Endothelial cell of umbilical vein (primary cell): Measurements from ENCODE around the gene BDH1. TPM values are rescaled to one million over a fixed set of nuclear protein-coding genes. Genes with fewer than 3 reads are reported as not detected.

Experiments used
- BruUV-seq: library from RNA; stranded (reverse); fragments of 400-500 nt; replicated peaks from 2 replicates; lab custom pipeline; 2021; lab: Mats Ljungman, UMichigan
- CTCF ChIA-PET: fragments of 300-600, 350-600 bp; sonication (Branson Sonifier 250); formaldehyde crosslinking; loops from one replicate; lab custom pipeline; 2021; ENCODE audit warnings: antibody characterized with exemption, inconsistent platforms; lab: Charles Lee
- POLR2A ChIA-PET: fragments of 300-600, 350-600 bp; sonication (Branson Sonifier 250); formaldehyde crosslinking; loops from one replicate; lab custom pipeline; 2021; ENCODE audit warnings: antibody characterized with exemption, inconsistent platforms; lab: Charles Lee
- DNase-seq: peaks from one replicate; pipeline ENCODE4 v3.0.0-alpha.2; 2011; ENCODE audit warnings: low read depth, low spot score
- FAIRE-seq: peaks from 2 replicates; lab custom pipeline; 2011; peaks lifted over from hg19 to GRCh38; lab: Jason Lieb, UNC
- H2AFZ ChIP-seq: 2 replicates; pipeline ENCODE4 v1.6.0; 2012; ENCODE audit warnings: low read depth, low read length, control low read depth, inconsistent platforms
- H3K27ac ChIP-seq: 2 replicates; pipeline ENCODE4 v1.5.1; 2011; ENCODE audit warnings: low read depth, mild to moderate bottlenecking, control low read depth, low read length, moderate library complexity; ENCODE audit not compliant: insufficient read depth
- H3K27me3 ChIP-seq, 2 experiments: 2 replicates each; pipeline versions ENCODE4 v1.6.0 to v1.6.1; 2011; ENCODE audit warnings: low read length in 2 of 2, mixed read lengths in 1 of 2; ENCODE audit not compliant: control insufficient read depth in 2 of 2, insufficient read depth in 2 of 2
- H3K36me3 ChIP-seq, 2 experiments: 2 replicates in 1 of 2; 3 replicates in 1 of 2; pipeline ENCODE4 v1.5.1; 2011; ENCODE audit warnings: low read length in 2 of 2, mild to moderate bottlenecking in 1 of 2, moderate library complexity in 1 of 2; ENCODE audit not compliant: control insufficient read depth in 2 of 2, insufficient read depth in 2 of 2; ENCODE audit errors: extremely low read depth in 1 of 2
- H3K4me1 ChIP-seq: 3 replicates; pipeline ENCODE4 v1.5.1; 2011; ENCODE audit warnings: mild to moderate bottlenecking, low read length; ENCODE audit not compliant: control insufficient read depth, insufficient read depth; ENCODE audit errors: extremely low read depth
- H3K4me2 ChIP-seq: 2 replicates; pipeline ENCODE4 v1.6.1; 2011; ENCODE audit warnings: low read length, control low read depth, mixed read lengths; ENCODE audit not compliant: insufficient read depth
- H3K4me3 ChIP-seq, 3 experiments: fragments of 200-600 bp in 1 of 3; sonication (generic), shearing (Covaris generic) in 1 of 3; replicated peaks in 1 of 3; 2 replicates each; pipeline ENCODE4 v1.5.1; 2011 to 2016; ENCODE audit warnings: control low read depth in 3 of 3, low read length in 3 of 3, mild to moderate bottlenecking in 2 of 3, inconsistent platforms in 1 of 3, low read depth in 1 of 3, moderate library complexity in 1 of 3; ENCODE audit not compliant: insufficient read depth in 1 of 3
- H3K79me2 ChIP-seq: 2 replicates; pipeline ENCODE4 v1.6.0; 2012; ENCODE audit warnings: low read length, inconsistent platforms; ENCODE audit not compliant: control insufficient read depth, insufficient read depth
- H3K9ac ChIP-seq: replicated peaks from 2 replicates; pipeline ENCODE3; 2011; ENCODE audit warnings: low read length, control low read depth; ENCODE audit not compliant: insufficient read depth; ENCODE audit errors: extremely low read depth
- H3K9me1 ChIP-seq: replicated peaks from 3 replicates; pipeline ENCODE4 v1.6.0; 2011; ENCODE audit warnings: mild to moderate bottlenecking, low read length; ENCODE audit not compliant: control insufficient read depth, insufficient read depth; ENCODE audit errors: extremely low read depth
- H3K9me3 ChIP-seq: replicated peaks from 2 replicates; pipeline ENCODE4 v1.5.1; 2012; ENCODE audit warnings: low read length, inconsistent platforms; ENCODE audit not compliant: control insufficient read depth, insufficient read depth
- H4K20me1 ChIP-seq: replicated peaks from 2 replicates; pipeline ENCODE3; 2011; ENCODE audit warnings: mild to moderate bottlenecking, low read length; ENCODE audit not compliant: control insufficient read depth, insufficient read depth; ENCODE audit errors: extremely low read depth
- CTCF ChIP-seq, 2 donors: IDR thresholded peaks; 1 replicate in 1 of 2; 2 replicates in 1 of 2; pipeline ENCODE4 v1.5.1; 2011; ENCODE audit warnings: low read length in 2 of 2, mild to moderate bottlenecking in 2 of 2, moderate library complexity in 2 of 2, control low read depth in 1 of 2, inconsistent platforms in 1 of 2, low read depth in 1 of 2; ENCODE audit not compliant: insufficient read depth in 1 of 2; ENCODE audit errors: extremely low read depth in 1 of 2
- EZH2 ChIP-seq: IDR thresholded peaks from 2 replicates; pipeline ENCODE4 v1.6.1; 2012; ENCODE audit warnings: borderline replicate concordance, low read depth, mild to moderate bottlenecking, moderate library complexity, low read length, inconsistent platforms; ENCODE audit not compliant: severe bottlenecking
- GATA2 ChIP-seq: IDR thresholded peaks from 2 replicates; pipeline ENCODE4 v1.7.0; 2011; ENCODE audit warnings: low read depth, mild to moderate bottlenecking, moderate library complexity, mixed read lengths, low read length; ENCODE audit not compliant: insufficient read length, insufficient read depth
- JUN ChIP-seq: IDR thresholded peaks from 2 replicates; pipeline ENCODE4 v1.6.1; 2011; ENCODE audit warnings: borderline replicate concordance, low read depth; ENCODE audit not compliant: insufficient read length, insufficient read depth
- POLR2A ChIP-seq: IDR thresholded peaks from 2 replicates; pipeline ENCODE4 v1.6.1; 2012; ENCODE audit warnings: low read depth, mild to moderate bottlenecking, control low read depth, low read length
- POLR2AphosphoS5 ChIP-seq: IDR thresholded peaks from 2 replicates; pipeline ENCODE4 v1.6.1; 2012; ENCODE audit warnings: low read depth, mild to moderate bottlenecking, control low read depth, low read length, moderate library complexity; ENCODE audit not compliant: insufficient read depth
- dilution Hi-C: fragments of 300-500 bp; cut with MboI; formaldehyde crosslinking; loops from one replicate; pipeline ENCODE4 v1.15.0; 2019; ENCODE audit warnings: low sequenced_read_pairs; ENCODE audit not compliant: extremely low pct_ligation_motif_present
- intact Hi-C: fragments of 100-400 bp; cut with micrococcal nuclease; formaldehyde crosslinking; loops from one replicate; pipeline ENCODE4 v1.10.0; 2022
- polyA plus RNA-seq, 4 experiments: library from polyadenylated mRNA; depleted of rRNA in 3 of 4; stranded (reverse) in 3 of 4; unstranded in 1 of 4; fragments of >200 nt; gene quantifications; 2 replicates each; pipeline versions ENCODE4 v1.2.1 to v1.2.3, GENCODE V29; 2011 to 2012; ENCODE audit warnings: missing spikeins in 1 of 4
- total RNA-seq: library from RNA; stranded (reverse); gene quantifications from 2 replicates; pipeline ENCODE4 v1.2.3, GENCODE V29; 2021

BDH1 gene
- total and polyA plus RNA-seq, 2 donors (not counting 3 experiments of a cell fraction or from before 2014, with no cell fraction given) = 6.9 to 12.2 TPM

- CTCF ChIA-PET = no interaction called here
- Histone ChIP-seq H3K4me2 (no peak overlapping the region), H3K27me3 (peaks cover 0 to 2% of the 10 kb centered on the region in 2 experiments), H3K4me1 (no peaks in the 10 kb centered on the region), H3K27ac (no peak overlapping the region), H2AFZ (no peak overlapping the region), H3K9me1 (no peaks in the 10 kb centered on the region), H3K79me2 (no peaks in the 10 kb centered on the region), H3K4me3 (no peak overlapping the region), H3K9ac (no peak overlapping the region), H3K36me3 (no peaks in the 10 kb centered on the region), H3K9me3 (no peaks in the 10 kb centered on the region), H4K20me1 (no peaks in the 10 kb centered on the region)
- POLR2A ChIA-PET = no interaction called here
- no TSS peak for BruUV-seq
- FAIRE-seq = no peak
- dilution Hi-C loops (no loop called here), intact Hi-C loops (no loop called here)
- TF ChIP-seq GATA2 (no peak), POLR2AphosphoS5 (no peak), JUN (no peak), CTCF (IDR thresholded peaks at IDR 0.05; ENCODE audit: extremely low read depth in 1 of 2, insufficient read depth in 1 of 2, low read depth in 1 of 2, low read length in 2 of 2) (no peak), EZH2 (no peak), POLR2A (no peak)
- DNase-seq = no peak
Measured at GRCh38 chr3:197547306-197548011, 8.3 kb downstream of the BDH1 start.
